Measurements from ENCODE around the gene BAZ2B.

DNA sequence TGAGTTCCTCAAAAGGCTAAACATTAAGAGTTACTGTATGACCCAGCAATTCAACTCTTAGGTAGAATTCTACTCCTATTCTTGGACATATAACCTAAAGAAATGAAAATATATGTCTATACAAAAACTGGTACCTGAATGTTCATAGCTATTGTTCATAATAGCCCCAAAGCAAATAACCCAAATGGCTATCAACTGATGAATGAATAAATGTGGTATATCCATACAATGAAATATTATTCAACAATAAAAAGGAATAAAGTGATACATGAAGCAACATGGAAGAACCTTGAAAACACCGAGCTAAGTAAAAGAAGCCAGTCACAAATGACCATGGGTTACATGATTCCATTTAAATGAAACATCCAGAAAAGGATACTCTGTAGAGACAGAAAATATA, 114.6 kb downstream of the BAZ2B start:
- TF ChIP-seq ZNF552 (CRISPR knock-in tag; IDR thresholded peaks at IDR 0.05; ENCODE audit: borderline replicate concordance) (no peak), ZNF432 (CRISPR knock-in tag; IDR thresholded peaks at IDR 0.05; ENCODE audit: borderline replicate concordance) (no peak), GTF2F1 (IDR thresholded peaks at IDR 0.05; ENCODE audit: low read length) (no peak), CREB1 (IDR thresholded peaks at IDR 0.05) (no peak), CREB1 (CRISPR knock-in tag; IDR thresholded peaks at IDR 0.05) (no peak), NR2F6 (IDR thresholded peaks at IDR 0.05) (no peak), NR2F6 (CRISPR knock-in tag; IDR thresholded peaks at IDR 0.05) (no peak), MAFF (IDR thresholded peaks at IDR 0.05; ENCODE audit: low read depth, low read length) (no peak), BRD4 (CRISPR knock-in tag; IDR thresholded peaks at IDR 0.05) (no peak)
- TF ChIP-seq, protein P1, sequence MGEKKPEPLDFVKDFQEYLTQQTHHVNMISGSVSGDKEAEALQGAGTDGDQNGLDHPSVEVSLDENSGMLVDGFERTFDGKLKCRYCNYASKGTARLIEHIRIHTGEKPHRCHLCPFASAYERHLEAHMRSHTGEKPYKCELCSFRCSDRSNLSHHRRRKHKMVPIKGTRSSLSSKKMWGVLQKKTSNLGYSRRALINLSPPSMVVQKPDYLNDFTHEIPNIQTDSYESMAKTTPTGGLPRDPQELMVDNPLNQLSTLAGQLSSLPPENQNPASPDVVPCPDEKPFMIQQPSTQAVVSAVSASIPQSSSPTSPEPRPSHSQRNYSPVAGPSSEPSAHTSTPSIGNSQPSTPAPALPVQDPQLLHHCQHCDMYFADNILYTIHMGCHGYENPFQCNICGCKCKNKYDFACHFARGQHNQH (CRISPR knock-in tag; IDR thresholded peaks at IDR 0.05) = no peak
- TF ChIP-seq, protein P2, sequence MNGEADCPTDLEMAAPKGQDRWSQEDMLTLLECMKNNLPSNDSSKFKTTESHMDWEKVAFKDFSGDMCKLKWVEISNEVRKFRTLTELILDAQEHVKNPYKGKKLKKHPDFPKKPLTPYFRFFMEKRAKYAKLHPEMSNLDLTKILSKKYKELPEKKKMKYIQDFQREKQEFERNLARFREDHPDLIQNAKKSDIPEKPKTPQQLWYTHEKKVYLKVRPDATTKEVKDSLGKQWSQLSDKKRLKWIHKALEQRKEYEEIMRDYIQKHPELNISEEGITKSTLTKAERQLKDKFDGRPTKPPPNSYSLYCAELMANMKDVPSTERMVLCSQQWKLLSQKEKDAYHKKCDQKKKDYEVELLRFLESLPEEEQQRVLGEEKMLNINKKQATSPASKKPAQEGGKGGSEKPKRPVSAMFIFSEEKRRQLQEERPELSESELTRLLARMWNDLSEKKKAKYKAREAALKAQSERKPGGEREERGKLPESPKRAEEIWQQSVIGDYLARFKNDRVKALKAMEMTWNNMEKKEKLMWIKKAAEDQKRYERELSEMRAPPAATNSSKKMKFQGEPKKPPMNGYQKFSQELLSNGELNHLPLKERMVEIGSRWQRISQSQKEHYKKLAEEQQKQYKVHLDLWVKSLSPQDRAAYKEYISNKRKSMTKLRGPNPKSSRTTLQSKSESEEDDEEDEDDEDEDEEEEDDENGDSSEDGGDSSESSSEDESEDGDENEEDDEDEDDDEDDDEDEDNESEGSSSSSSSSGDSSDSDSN (CRISPR knock-in tag; IDR thresholded peaks at IDR 0.05) = no peak
- TF ChIP-seq, protein P3, sequence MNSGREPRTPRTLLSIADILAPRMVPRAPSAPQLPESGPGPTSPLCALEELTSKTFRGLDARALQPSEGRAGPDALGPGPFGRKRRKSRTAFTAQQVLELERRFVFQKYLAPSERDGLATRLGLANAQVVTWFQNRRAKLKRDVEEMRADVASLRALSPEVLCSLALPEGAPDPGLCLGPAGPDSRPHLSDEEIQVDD (CRISPR knock-in tag; IDR thresholded peaks at IDR 0.05; ENCODE audit: borderline replicate concordance) = no peak
- TF ChIP-seq, protein P4, sequence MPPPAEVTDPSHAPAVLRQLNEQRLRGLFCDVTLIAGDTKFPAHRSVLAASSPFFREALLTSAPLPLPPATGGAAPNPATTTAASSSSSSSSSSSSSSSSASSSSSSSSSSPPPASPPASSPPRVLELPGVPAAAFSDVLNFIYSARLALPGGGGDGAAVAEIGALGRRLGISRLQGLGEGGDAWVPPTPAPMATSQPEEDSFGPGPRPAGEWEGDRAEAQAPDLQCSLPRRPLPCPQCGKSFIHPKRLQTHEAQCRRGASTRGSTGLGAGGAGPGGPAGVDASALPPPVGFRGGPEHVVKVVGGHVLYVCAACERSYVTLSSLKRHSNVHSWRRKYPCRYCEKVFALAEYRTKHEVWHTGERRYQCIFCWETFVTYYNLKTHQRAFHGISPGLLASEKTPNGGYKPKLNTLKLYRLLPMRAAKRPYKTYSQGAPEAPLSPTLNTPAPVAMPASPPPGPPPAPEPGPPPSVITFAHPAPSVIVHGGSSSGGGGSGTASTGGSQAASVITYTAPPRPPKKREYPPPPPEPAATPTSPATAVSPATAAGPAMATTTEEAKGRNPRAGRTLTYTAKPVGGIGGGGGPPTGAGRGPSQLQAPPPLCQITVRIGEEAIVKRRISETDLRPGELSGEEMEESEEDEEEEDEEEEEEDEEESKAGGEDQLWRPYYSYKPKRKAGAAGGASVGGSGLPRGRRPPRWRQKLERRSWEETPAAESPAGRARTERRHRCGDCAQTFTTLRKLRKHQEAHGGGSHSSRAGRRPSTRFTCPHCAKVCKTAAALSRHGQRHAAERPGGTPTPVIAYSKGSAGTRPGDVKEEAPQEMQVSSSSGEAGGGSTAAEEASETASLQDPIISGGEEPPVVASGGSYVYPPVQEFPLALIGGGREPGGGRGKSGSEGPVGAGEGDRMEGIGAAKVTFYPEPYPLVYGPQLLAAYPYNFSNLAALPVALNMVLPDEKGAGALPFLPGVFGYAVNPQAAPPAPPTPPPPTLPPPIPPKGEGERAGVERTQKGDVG (CRISPR knock-in tag; IDR thresholded peaks at IDR 0.05; ENCODE audit: borderline replicate concordance) = no peak
